Activated B cell treated with CpG ODN at 0.5 μM for 24 hours (primary cell): ENCODE measurements around the gene CLCF1. TPM values are rescaled to one million over a fixed set of nuclear protein-coding genes. Genes with fewer than 3 reads are reported as not detected.

ENCODE experiments used
- ATAC-seq: fragments of 200-7000 bp; cut with Tn5 transposase; one replicate; pipeline ENCODE4 v1.10.0; 2021; ENCODE audit warnings: low read depth, mild to moderate bottlenecking, moderate library complexity
- CTCF ChIA-PET: fragments of 350-600 bp; sonication (Branson Sonifier 250); formaldehyde crosslinking; loops from one replicate; lab custom pipeline; 2021; ENCODE audit warnings: antibody characterized with exemption; lab: Charles Lee
- POLR2A ChIA-PET: fragments of 350-600 bp; sonication (Branson Sonifier 250); formaldehyde crosslinking; loops from one replicate; lab custom pipeline; 2021; ENCODE audit warnings: antibody characterized with exemption; lab: Charles Lee
- DNase-seq: peaks from one replicate; pipeline ENCODE4 v3.0.0; 2022
- H3K27ac Mint-ChIP-seq: one replicate; pipeline ENCODE4 v1.8.0; 2020; ENCODE audit warnings: mixed read lengths
- H3K27me3 Mint-ChIP-seq: one replicate; pipeline ENCODE4 v1.8.0; 2021; ENCODE audit warnings: mixed read lengths
- H3K36me3 Mint-ChIP-seq: one replicate; pipeline ENCODE4 v1.8.0; 2021; ENCODE audit warnings: low read depth, mixed read lengths
- H3K4me1 Mint-ChIP-seq: one replicate; pipeline ENCODE4 v1.8.0; 2021; ENCODE audit warnings: mixed read lengths
- H3K4me3 Mint-ChIP-seq: one replicate; pipeline ENCODE4 v1.8.0; 2020; ENCODE audit warnings: mild to moderate bottlenecking, mixed read lengths
- H3K9me3 Mint-ChIP-seq: one replicate; pipeline ENCODE4 v1.8.0; 2020; ENCODE audit warnings: mixed read lengths
- CTCF ChIP-seq: fragments of 200-600 bp; IDR thresholded peaks from one replicate; pipeline ENCODE4 v1.8.0; 2022; ENCODE audit warnings: antibody characterized with exemption, mild to moderate bottlenecking
- intact Hi-C: fragments of 100-400 bp; cut with micrococcal nuclease; formaldehyde crosslinking; loops from one replicate; pipeline ENCODE4 v1.15.1; 2024
- total RNA-seq: library from RNA; stranded (reverse); gene quantifications from 2 replicates; pipeline ENCODE4 v1.2.3, GENCODE V29; 2022

CLCF1 gene
- total RNA-seq, 1 donor from 2014 or later, result 30.7 TPM

- ChIA-PET POLR2A (interaction anchor here (0.7 to 5.3 kb wide), 25 partner anchors 15 to 571 kb away, joined by 3 to 85 read pairs (median 5); partner anchors contain the start of genes AIP, ANKRD13D, GRK2 and POLD4), CTCF (interaction anchor here (0.7 to 6.5 kb wide), 22 partner anchors 10 to 237 kb away, joined by 3 to 75 read pairs (median 6); partner anchors contain the start of genes ANKRD13D, GRK2, POLD4 and RAD9A)
- intact Hi-C loops, result loop anchor here (1.0 kb wide), 8 partner anchors 30 to 237 kb away; partner anchors contain the start of genes GRK2 and POLD4
- H3K4me3 Mint-ChIP-seq, result peak overlapping the region; percentile 98
- no peak for DNase-seq
- peaks cover 17% of the 10 kb centered on the region for H3K4me1 Mint-ChIP-seq
- H3K27me3 Mint-ChIP-seq, result no peaks in the 10 kb centered on the region
- H3K9me3 Mint-ChIP-seq, result no peaks in the 10 kb centered on the region
- H3K36me3 Mint-ChIP-seq, result peaks cover 6% of the 10 kb centered on the region
- TF ChIP-seq CTCF, result no peak
- ATAC-seq, result peak; percentile 11
- peak overlapping the region; percentile 98 for H3K27ac Mint-ChIP-seq
Observed at GRCh38 chr11:67317888-67318555, 55.4 kb downstream of the CLCF1 start.

GRCh38 chr11:67317205-67317887, 56.1 kb downstream of the CLCF1 start:
- TF ChIP-seq CTCF, result no peak
- ChIA-PET CTCF (interaction anchor here (0.6 to 6.5 kb wide), 26 partner anchors 10 to 236 kb away, joined by 3 to 75 read pairs (median 4); partner anchors contain the start of genes ANKRD13D, GRK2, POLD4 and RAD9A), POLR2A (interaction anchor here (0.7 to 5.3 kb wide), 27 partner anchors 14 to 570 kb away, joined by 3 to 85 read pairs (median 4); partner anchors contain the start of genes AIP, ANKRD13D, GRK2 and POLD4)
- no peaks in the 10 kb centered on the region for H3K27me3 Mint-ChIP-seq
- intact Hi-C loops, result loop anchor here (1.0 kb wide), 8 partner anchors 29 to 236 kb away; partner anchors contain the start of genes GRK2 and POLD4
- H3K4me1 Mint-ChIP-seq, result peaks cover 23% of the 10 kb centered on the region
- H3K36me3 Mint-ChIP-seq, result peaks cover 6% of the 10 kb centered on the region
- DNase-seq, result peak; percentile 96
- peak; percentile 82 for ATAC-seq
- H3K9me3 Mint-ChIP-seq, result no peaks in the 10 kb centered on the region
- H3K27ac Mint-ChIP-seq, result peak overlapping the region; percentile 98
- H3K4me3 Mint-ChIP-seq, result peak overlapping the region; percentile 98

- peak overlapping the region; percentile 98 for H3K4me3 Mint-ChIP-seq
Observed at GRCh38 chr11:67316882-67317204, 56.6 kb downstream of the CLCF1 start.

GRCh38 chr11:67315325-67315909, 58.0 kb downstream of the CLCF1 start:
- Mint-ChIP-seq H3K9me3 (no peaks in the 10 kb centered on the region), H3K4me3 (peak overlapping the region; percentile 57), H3K27me3 (no peaks in the 10 kb centered on the region), H3K27ac (peak overlapping the region; percentile 18), H3K4me1 (peaks cover 25% of the 10 kb centered on the region), H3K36me3 (peaks cover 4% of the 10 kb centered on the region)
- CTCF ChIA-PET, result interaction anchor here (0.8 to 3.1 kb wide), 5 partner anchors 38 to 136 kb away, joined by 3 to 21 read pairs (median 3); no protein-coding TSS in a partner anchor
- POLR2A ChIA-PET, result interaction anchor here (1.0 to 5.3 kb wide), 5 partner anchors 27 to 57 kb away, joined by 3 to 85 read pairs (median 53); partner anchors contain the start of genes ANKRD13D, GRK2 and POLD4
- ATAC-seq (no peak), DNase-seq (no peak)
- TF ChIP-seq CTCF, result no peak
- intact Hi-C loops, result no loop called here

More at GRCh38 chr11:67316882-67317204, 56.6 kb downstream of the CLCF1 start:
- H3K27me3 Mint-ChIP-seq, result no peaks in the 10 kb centered on the region
- CTCF ChIA-PET, result interaction anchor here (0.6 to 6.5 kb wide), 22 partner anchors 9 to 236 kb away, joined by 3 to 75 read pairs (median 6); partner anchors contain the start of genes ANKRD13D, GRK2 and POLD4
- POLR2A ChIA-PET, result interaction anchor here (0.7 to 5.3 kb wide), 21 partner anchors 21 to 222 kb away, joined by 3 to 85 read pairs (median 5); partner anchors contain the start of genes AIP, ANKRD13D, GRK2 and POLD4
- ATAC-seq (no peak), DNase-seq (no peak)
- H3K36me3 Mint-ChIP-seq, result peaks cover 6% of the 10 kb centered on the region
- H3K27ac Mint-ChIP-seq, result peak overlapping the region; percentile 98
- no peaks in the 10 kb centered on the region for H3K9me3 Mint-ChIP-seq
- H3K4me1 Mint-ChIP-seq, result peaks cover 25% of the 10 kb centered on the region
- intact Hi-C loops, result loop anchor here (1.0 kb wide), 8 partner anchors 29 to 236 kb away; partner anchors contain the start of genes GRK2 and POLD4
- TF ChIP-seq CTCF, result no peak
